ENCODE results near the gene SDK1.

- TF ChIP-seq CTCF (IDR thresholded peaks at IDR 0.05): no peak
- TF ChIP-seq POLR2A (IDR thresholded peaks at IDR 0.05): no peak
Measured at GRCh38 chr7:4045450-4045849, 744.4 kb downstream of the SDK1 start.
